HepG2 (cell line): ENCODE measurements around the gene ATP2A3. TPM values are rescaled to one million over a fixed set of nuclear protein-coding genes. Genes with fewer than 3 reads are reported as not detected.

Experiments used
- ATAC-seq: fragments of 200-7000 bp; cut with Tn5 transposase; 3 replicates; pipeline ENCODE4 v1.9.1; 2020; ENCODE audit warnings: mild to moderate bottlenecking, moderate library complexity
- BruUV-seq: library from RNA; stranded (reverse); fragments of 400-500 nt; replicated peaks from 2 replicates; lab custom pipeline; 2021; lab: Mats Ljungman, UMichigan
- CTCF ChIA-PET: fragments of 300-600 bp; formaldehyde crosslinking; extraction: SDS; loops from one replicate; lab custom pipeline; 2021; ENCODE audit warnings: low total read pairs, inconsistent platforms, low intra/inter-chr PET ratio; lab: Yijun Ruan, JAX
- POLR2A ChIA-PET: fragments of 350-600 bp; sonication (Branson Sonifier 250); formaldehyde crosslinking; loops from one replicate; lab custom pipeline; 2020; ENCODE audit warnings: antibody characterized with exemption, inconsistent platforms; lab: Yijun Ruan, JAX
- DNase-seq: peaks from one replicate; pipeline ENCODE4 v3.0.0-alpha.2; 2015; ENCODE audit warnings: low spot score
- FAIRE-seq: peaks from 3 replicates; lab custom pipeline; 2011; peaks lifted over from hg19 to GRCh38; lab: Jason Lieb, UNC
- H2AFZ ChIP-seq: one replicate; pipeline ENCODE4 v1.6.1; 2011; ENCODE audit warnings: low read length, inconsistent platforms
- H3K27ac ChIP-seq: fragments of 300-600 bp; 3 replicates; pipeline ENCODE4 v1.8.0; 2011; ENCODE audit warnings: mixed run types, mild to moderate bottlenecking, mixed read lengths, low read length, inconsistent platforms; ENCODE audit not compliant: insufficient read depth; ENCODE audit errors: extremely low read length
- H3K27me3 ChIP-seq, 2 experiments: fragments of 200-600 bp in 1 of 2; 2 replicates in 1 of 2; 3 replicates in 1 of 2; pipeline versions ENCODE4 v1.6.0 to v1.8.0; 2011; ENCODE audit warnings: low read length in 2 of 2, mild to moderate bottlenecking in 2 of 2, moderate library complexity in 2 of 2, inconsistent platforms in 1 of 2; ENCODE audit not compliant: insufficient read depth in 2 of 2, control insufficient read depth in 1 of 2
- H3K36me3 ChIP-seq, 2 experiments: fragments of 200-600 bp in 1 of 2; replicated peaks in 1 of 2; 2 replicates in 1 of 2; 3 replicates in 1 of 2; pipeline versions ENCODE4 v1.5.1 to v1.8.0; 2011; ENCODE audit warnings: low read length in 2 of 2, inconsistent platforms in 1 of 2; ENCODE audit not compliant: insufficient read depth in 2 of 2, control insufficient read depth in 1 of 2
- H3K4me1 ChIP-seq: 2 replicates; pipeline ENCODE4 v1.5.1; 2012; ENCODE audit warnings: low read length, inconsistent platforms; ENCODE audit not compliant: insufficient read depth
- H3K4me2 ChIP-seq: 2 replicates; pipeline ENCODE4 v1.6.0; 2011; ENCODE audit warnings: low read depth, low read length, inconsistent platforms
- H3K4me3 ChIP-seq, 3 experiments: fragments of 200-600 bp in 1 of 3; sonication (generic), shearing (Covaris generic) in 1 of 3; replicated peaks in 1 of 3; 2 replicates each; pipeline ENCODE4 v1.5.1; 2011 to 2016; ENCODE audit warnings: low read length in 3 of 3, inconsistent platforms in 2 of 3, low read depth in 2 of 3, mild to moderate bottlenecking in 2 of 3, control low read depth in 1 of 3, mixed read lengths in 1 of 3; ENCODE audit not compliant: insufficient read depth in 1 of 3
- H3K79me2 ChIP-seq: one replicate; pipeline ENCODE4 v1.6.1; 2011; ENCODE audit warnings: low read length, inconsistent platforms; ENCODE audit not compliant: insufficient read depth
- H3K9ac ChIP-seq: 2 replicates; pipeline ENCODE4 v1.6.0; 2011; ENCODE audit warnings: mild to moderate bottlenecking, low read depth, low read length, inconsistent platforms; ENCODE audit not compliant: insufficient read depth
- H3K9me3 ChIP-seq: 2 replicates; pipeline ENCODE4 v1.5.1; 2012; ENCODE audit warnings: mild to moderate bottlenecking, low read length
- H4K20me1 ChIP-seq: 2 replicates; pipeline ENCODE4 v1.6.0; 2011; ENCODE audit warnings: inconsistent platforms, mild to moderate bottlenecking, low read length, moderate library complexity; ENCODE audit not compliant: insufficient read depth
- CHCHD3 ChIP-seq: sonication (generic); formaldehyde crosslinking; IDR thresholded peaks from 2 replicates; pipeline ENCODE4 v1.8.0; 2022; ENCODE audit warnings: mild to moderate bottlenecking, missing genetic modification reagents, moderate library complexity
- NFYB ChIP-seq: sonication (generic); formaldehyde crosslinking; IDR thresholded peaks from 2 replicates; pipeline ENCODE4 v1.4.0; 2020; ENCODE audit warnings: missing genetic modification reagents
- NFYC ChIP-seq: IDR thresholded peaks from 2 replicates; pipeline ENCODE4 v1.6.1; 2016; ENCODE audit warnings: missing genetic modification reagents, missing compliant biosample characterization
- ZFP36 ChIP-seq: fragments of 150-350 bp; IDR thresholded peaks from 2 replicates; pipeline ENCODE4 v1.6.1; 2018; ENCODE audit warnings: borderline replicate concordance, low read length, low read depth; ENCODE audit not compliant: partially characterized antibody
- WGBS: methylation state at CpG from one replicate; pipeline ENCODE4 v1.1.6; 2017; ENCODE audit warnings: low lambda C conversion rate; 5-methylcytosine and 5-hydroxymethylcytosine counted together
- in situ Hi-C: cut with HindIII; loops from 2 replicates; pipeline ENCODE4 v1.10.0; 2017; ENCODE audit warnings: low pct_unique_long_range_greater_than_20kb; ENCODE audit not compliant: extremely low pct_ligation_motif_present
- intact Hi-C: fragments of 100-400 bp; cut with micrococcal nuclease; formaldehyde crosslinking; loops from one replicate; pipeline ENCODE4 v1.10.0; 2022; ENCODE audit not compliant: unreplicated experiment
- polyA plus RNA-seq, 8 experiments: library from polyadenylated mRNA; depleted of rRNA in 3 of 8; stranded (reverse) in 7 of 8; unstranded in 1 of 8; fragments of >200 nt; fragmentation: Illumina TruSeq in 4 of 8; extraction: Trizol in 4 of 8; gene quantifications; 2 replicates each; pipeline versions ENCODE4 v1.2.1 to v1.2.3, GENCODE V29; 2011 to 2016; ENCODE audit warnings: low read depth in 4 of 8, missing spikeins in 1 of 8, mixed read lengths in 1 of 8; ENCODE audit not compliant: insufficient read depth in 1 of 8
- total RNA-seq, 5 experiments: library from RNA; depleted of rRNA; stranded (reverse); fragments of >200 nt; fragmentation: Illumina TruSeq; extraction: Trizol; gene quantifications; 2 replicates each; pipeline ENCODE4 v1.2.3, GENCODE V29; 2016; ENCODE audit warnings: low read depth in 1 of 5
- TF ChIP-seq, protein P1 (sequence below): sonication (generic); formaldehyde crosslinking; IDR thresholded peaks from 2 replicates; pipeline ENCODE4 v1.4.0; 2020; ENCODE audit warnings: mild to moderate bottlenecking, missing genetic modification reagents

The ATP2A3 gene
- total and polyA plus RNA-seq, 2 of the 13 experiments (the other 11 are each of a cell fraction or from before 2014, with no cell fraction given) = 0.07 TPM; not detected in 1

DNA sequence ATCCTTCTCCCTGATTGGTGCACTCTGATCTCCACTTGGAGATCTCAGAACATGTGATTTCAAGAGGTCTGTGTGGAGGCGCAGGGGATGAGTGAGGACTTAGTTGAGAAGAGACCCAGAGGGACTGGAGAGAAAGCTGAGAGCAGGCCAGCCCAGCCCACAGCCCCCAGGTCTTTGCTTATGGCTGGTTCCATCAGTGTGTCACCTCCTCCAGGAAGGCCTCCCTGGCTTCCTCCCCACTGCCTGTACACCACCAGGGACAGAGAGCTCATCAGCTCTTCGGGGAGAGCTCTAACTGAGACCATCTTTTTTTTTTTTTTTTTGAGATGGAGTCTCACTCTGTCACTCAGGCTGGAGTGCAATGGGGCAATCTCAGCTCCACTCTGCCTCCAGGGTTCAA lies 51.4 kb downstream of the ATP2A3 start:
- Histone ChIP-seq H3K27ac (no peak overlapping the region), H3K79me2 (no peaks in the 10 kb centered on the region), H3K9me3 (no peaks in the 10 kb centered on the region), H3K4me2 (no peak overlapping the region), H3K4me1 (peaks cover 32% of the 10 kb centered on the region), H3K27me3 (peaks cover 2 to 35% of the 10 kb centered on the region in 2 experiments; a peak in 4 of 5 replicates), H3K36me3 (no peaks in the 10 kb centered on the region), H4K20me1 (no peaks in the 10 kb centered on the region), H3K4me3 (no peak overlapping the region), H2AFZ (no peak overlapping the region), H3K9ac (no peak overlapping the region)
- ChIA-PET POLR2A (no interaction called here), CTCF (interaction anchor here (2.2 to 2.5 kb wide), 2 partner anchors 92 to 162 kb away, joined by 9 to 13 read pairs; no protein-coding TSS in a partner anchor)
- DNase-seq = no peak
- in situ Hi-C loops (loop anchor here (5.0 to 10.0 kb wide), 2 partner anchors 46 to 162 kb away; no protein-coding TSS in a partner anchor), intact Hi-C loops (no loop called here)
- ATAC-seq = no peak
- FAIRE-seq = no peak
- 50% methylated on average over 2 of the region's 2 CpGs for WGBS
- BruUV-seq = no TSS peak
- TF ChIP-seq CHCHD3 (CRISPR knock-in tag) (no peak), ZFP36 (peak; percentile 42)

DNA sequence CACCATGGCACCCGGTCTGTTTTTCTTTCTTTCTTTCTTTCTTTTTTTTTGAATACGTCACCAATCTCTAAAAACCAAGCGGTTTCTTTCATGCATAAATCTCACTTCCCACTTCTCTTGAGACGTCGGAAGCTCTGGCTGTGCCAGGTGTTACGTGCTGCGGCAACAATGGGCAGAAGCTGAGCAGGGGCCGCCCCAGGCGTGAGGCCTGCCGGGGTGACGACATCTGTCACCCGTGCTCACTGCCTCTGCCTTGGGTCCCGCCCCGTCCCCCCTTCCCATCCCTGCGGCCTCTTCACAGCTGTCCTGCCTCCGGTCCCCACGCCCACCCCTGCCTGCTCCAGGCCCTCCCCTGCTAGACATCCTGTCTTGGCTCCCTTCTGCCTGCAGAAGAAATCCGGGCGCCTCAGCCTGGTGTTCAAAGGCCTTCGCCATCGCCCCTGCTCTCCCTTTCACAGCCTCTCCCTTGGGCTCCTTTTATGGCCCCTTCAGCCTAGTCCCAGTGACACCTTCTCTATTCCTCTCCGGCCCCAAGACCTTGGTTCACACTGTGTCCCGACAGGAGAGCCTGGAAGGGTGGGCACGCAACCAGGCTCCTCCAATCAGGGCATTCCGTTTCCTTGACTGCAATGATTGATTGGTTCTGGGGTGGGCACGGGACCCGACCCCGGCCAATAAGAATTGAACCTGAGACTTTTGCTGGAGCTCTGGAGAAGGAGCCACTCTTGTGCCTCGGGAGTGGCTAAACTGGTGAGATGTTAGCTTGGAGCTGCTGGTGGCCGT lies 52.8 kb downstream of the ATP2A3 start:
- WGBS = 47% methylated on average over 30 of the region's 30 CpGs
- no TSS peak for BruUV-seq
- POLR2A ChIA-PET = no interaction called here
- H3K27me3 ChIP-seq = peaks cover 2 to 30% of the 10 kb centered on the region in 2 experiments; a peak in 4 of 5 replicates
- TF ChIP-seq, protein P1, sequence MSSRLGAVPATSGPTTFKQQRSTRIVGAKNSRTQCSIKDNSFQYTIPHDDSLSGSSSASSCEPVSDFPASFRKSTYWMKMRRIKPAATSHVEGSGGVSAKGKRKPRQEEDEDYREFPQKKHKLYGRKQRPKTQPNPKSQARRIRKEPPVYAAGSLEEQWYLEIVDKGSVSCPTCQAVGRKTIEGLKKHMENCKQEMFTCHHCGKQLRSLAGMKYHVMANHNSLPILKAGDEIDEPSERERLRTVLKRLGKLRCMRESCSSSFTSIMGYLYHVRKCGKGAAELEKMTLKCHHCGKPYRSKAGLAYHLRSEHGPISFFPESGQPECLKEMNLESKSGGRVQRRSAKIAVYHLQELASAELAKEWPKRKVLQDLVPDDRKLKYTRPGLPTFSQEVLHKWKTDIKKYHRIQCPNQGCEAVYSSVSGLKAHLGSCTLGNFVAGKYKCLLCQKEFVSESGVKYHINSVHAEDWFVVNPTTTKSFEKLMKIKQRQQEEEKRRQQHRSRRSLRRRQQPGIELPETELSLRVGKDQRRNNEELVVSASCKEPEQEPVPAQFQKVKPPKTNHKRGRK (CRISPR knock-in tag) = no peak
- TF ChIP-seq NFYC (CRISPR knock-in tag) (peak; percentile 59), NFYB (CRISPR knock-in tag) (peak; percentile 63)
- TF ChIP-seq, all 625 proteins: peak for 2
- H3K9ac ChIP-seq = no peak overlapping the region
- FAIRE-seq = no peak
- no peak overlapping the region for H3K4me3 ChIP-seq
- H3K4me2 ChIP-seq = no peak overlapping the region
- no peak for DNase-seq
- no peaks in the 10 kb centered on the region for H3K79me2 ChIP-seq
- in situ Hi-C loops (loop anchor here (5.0 to 10.0 kb wide), 2 partner anchors 44 to 163 kb away; no protein-coding TSS in a partner anchor), intact Hi-C loops (no loop called here)
- no peak overlapping the region for H2AFZ ChIP-seq
- ATAC-seq = no peak
- H3K4me1 ChIP-seq = peaks cover 19% of the 10 kb centered on the region
- no peaks in the 10 kb centered on the region for H3K9me3 ChIP-seq
- H3K27ac ChIP-seq = no peak overlapping the region
- CTCF ChIA-PET = no interaction called here
- H3K36me3 ChIP-seq = no peaks in the 10 kb centered on the region
- no peaks in the 10 kb centered on the region for H4K20me1 ChIP-seq
